ENCODE results near the gene PTPRN2.

DNA sequence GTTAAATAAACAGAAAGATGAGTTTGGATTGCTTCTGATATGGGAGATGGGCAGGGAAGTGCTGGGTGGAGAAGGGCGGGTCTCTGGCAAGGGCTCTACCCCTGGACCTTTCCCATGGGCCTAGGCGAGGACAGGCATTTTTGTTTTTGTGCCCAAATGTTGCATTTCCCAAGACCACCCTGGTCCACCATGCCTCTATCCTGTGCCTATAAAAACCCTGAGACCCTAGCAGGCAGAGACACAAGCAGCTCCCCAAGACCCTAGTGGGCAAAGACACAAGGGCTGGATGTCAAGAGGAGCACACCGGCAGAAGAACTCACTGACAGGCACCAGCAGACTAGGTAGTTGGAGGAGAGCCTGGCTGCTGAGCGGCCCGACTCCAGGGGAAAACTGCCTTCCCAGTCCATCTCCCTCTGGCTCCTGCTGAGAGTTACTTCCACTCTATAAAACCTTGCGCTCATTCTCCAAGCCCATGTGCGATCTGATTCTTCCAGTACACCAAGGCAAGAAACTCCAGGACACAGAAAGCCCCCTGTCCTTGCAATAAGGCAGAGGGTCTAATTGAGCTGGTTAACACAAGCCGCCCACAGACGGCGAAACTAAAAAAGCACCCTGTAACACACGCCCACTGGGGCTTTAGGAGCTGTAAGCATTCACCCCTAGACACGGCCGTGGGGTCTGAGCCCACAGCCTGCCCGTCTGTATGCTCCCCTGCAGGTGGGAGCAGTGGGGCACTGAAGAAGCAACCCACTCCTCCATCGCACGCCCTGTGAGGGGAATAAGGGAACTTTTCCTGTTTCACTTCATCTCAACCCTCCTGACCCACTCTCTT, 291.4 kb downstream of the PTPRN2 start:
- TF ChIP-seq, protein P1, sequence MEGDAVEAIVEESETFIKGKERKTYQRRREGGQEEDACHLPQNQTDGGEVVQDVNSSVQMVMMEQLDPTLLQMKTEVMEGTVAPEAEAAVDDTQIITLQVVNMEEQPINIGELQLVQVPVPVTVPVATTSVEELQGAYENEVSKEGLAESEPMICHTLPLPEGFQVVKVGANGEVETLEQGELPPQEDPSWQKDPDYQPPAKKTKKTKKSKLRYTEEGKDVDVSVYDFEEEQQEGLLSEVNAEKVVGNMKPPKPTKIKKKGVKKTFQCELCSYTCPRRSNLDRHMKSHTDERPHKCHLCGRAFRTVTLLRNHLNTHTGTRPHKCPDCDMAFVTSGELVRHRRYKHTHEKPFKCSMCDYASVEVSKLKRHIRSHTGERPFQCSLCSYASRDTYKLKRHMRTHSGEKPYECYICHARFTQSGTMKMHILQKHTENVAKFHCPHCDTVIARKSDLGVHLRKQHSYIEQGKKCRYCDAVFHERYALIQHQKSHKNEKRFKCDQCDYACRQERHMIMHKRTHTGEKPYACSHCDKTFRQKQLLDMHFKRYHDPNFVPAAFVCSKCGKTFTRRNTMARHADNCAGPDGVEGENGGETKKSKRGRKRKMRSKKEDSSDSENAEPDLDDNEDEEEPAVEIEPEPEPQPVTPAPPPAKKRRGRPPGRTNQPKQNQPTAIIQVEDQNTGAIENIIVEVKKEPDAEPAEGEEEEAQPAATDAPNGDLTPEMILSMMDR (IDR thresholded peaks at IDR 0.05): no peak
- TF ChIP-seq POLR2A (IDR thresholded peaks at IDR 0.05): no peak
- TF ChIP-seq POLR2AphosphoS5 (IDR thresholded peaks at IDR 0.05): no peak
